ENCODE data around the gene TENM3.

- TF ChIP-seq EZH2phosphoT487 (IDR thresholded peaks at IDR 0.05; ENCODE audit: low read length) (no peak), CTCF (IDR thresholded peaks at IDR 0.05; ENCODE audit: low read length) (no peak)
Observed at GRCh38 chr4:182807767-182808548, 564.8 kb downstream of the TENM3 start.

All from MM.1S (cell line).